ENCODE results near the gene IL19.
"Not testable (repeated sequence)": the region's sequence is repeated elsewhere in the genome, so short reads cannot be mapped to it uniquely, and the experiment has no call there.

The IL19 gene

DNA sequence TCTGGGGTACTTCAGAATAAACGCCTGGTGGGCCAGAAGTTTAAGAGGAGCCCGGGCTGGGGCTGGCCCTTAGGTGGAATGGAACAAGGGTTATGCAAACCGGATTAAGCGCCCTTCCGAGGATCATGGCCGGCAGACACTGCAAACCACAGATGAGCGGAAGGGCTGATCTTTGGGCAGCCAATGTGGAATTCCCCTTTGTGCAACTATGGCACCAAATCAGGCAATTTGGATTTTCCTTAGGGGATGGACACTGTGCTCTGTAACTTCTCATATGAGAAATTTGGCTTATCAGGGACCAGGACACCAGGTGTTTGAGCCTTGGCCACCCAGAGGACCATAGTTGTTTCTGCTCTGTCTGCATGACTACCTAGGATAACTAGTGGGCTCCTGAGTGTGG is 7.5 kb downstream of the IL19 start:
- no peak for FAIRE-seq

DNA sequence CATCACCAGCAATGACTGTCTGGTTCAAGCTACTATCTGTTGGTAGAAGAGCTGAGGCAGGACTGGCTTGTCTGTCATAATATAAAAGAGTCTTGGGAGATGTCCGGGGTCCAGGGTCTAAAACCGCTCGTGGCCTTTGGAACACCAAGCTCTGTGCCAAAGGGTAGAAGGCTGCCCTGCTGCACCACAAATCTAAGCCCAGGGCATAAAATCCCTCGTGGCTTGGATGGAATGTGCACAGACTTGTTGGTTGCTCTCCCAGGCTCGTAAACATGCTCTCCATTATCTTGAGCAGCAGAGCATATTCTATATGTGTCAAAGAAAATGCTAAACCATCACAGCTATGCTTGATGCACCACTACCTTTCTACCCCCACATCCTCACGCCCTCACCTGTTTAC is 8.3 kb downstream of the IL19 start:
- FAIRE-seq, result not testable (repeated sequence)

DNA sequence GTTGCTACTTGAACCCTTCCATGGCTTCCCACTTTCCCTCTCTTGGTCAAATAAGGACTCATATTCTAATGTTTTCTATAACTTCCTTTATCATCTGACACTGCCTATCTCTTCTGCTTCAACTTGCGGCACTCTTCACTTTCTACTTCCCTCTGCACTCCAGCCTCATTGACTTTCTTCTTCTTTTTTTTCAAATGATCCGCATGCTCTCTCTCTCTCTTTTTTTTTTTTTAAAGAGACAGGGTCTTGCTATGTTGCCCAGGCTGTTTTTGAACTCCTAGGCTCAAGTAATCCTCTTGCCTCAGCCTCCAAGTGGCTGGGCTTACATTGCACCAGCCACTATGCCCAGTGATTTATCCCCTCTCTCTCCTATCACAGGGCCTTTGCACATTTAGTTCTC is 9.1 kb downstream of the IL19 start:
- no peak for FAIRE-seq

DNA sequence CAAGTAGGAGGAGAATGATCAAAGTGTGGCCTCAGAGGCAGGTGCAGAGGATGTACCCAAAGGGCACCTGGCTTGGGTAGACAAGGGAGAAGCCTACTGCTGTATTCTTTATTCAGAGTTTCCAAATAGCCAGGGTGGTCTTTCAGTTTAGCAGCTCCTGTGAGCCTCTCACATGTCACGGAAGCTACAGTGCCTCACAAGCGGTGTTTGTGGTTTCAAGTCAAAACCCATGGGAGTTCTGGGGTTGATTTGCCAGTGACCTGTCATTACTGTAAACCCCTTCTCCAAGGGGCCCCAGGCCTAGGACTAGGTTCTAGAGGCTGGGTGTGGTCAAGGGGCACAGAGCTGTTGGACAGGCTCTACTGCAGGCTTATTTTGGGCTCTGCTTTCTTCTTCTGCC is 11.9 kb downstream of the IL19 start:
- no peak for FAIRE-seq

DNA sequence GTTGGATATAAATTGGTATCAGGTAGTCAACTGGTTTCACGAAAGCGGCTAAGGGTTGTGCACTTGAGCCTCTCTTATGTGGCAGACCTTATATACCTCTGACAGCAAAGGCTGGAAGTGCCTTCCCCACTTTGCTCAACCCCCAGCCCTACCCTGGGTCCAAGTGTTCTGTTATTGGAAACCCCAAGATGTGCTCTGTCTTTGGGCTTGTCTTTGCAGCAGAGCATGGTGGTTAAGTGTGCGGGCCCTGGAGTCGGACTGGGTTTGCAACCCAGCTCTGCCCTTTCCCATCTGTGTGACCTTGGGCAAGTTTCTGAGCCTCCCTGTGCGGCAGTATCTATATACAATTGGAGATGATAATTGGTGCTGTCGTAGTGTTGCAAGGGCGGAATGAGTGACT is 12.9 kb downstream of the IL19 start:
- FAIRE-seq, result no peak

DNA sequence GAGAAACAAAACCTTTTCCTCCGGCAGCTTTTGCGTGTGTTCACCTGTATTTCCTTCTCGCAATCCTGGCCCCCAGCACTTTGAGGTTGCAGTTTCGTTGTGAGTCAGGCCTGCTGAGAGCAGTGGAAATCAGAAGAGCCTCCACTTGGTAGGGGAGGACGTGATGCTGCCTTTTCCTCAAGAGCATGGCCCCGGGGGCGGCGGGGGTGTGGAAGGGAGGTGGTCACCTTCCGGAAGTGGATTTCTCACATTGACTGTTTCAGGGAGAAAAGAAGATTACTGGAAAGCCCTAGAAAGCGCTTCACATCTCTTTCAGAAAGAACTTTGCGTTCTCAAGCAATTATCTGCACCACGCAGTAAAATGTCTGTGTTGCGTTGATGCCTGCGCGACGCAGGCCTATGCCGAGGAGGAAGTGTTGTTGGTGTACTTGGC is 13.9 kb downstream of the IL19 start:
- no peak for FAIRE-seq

DNA sequence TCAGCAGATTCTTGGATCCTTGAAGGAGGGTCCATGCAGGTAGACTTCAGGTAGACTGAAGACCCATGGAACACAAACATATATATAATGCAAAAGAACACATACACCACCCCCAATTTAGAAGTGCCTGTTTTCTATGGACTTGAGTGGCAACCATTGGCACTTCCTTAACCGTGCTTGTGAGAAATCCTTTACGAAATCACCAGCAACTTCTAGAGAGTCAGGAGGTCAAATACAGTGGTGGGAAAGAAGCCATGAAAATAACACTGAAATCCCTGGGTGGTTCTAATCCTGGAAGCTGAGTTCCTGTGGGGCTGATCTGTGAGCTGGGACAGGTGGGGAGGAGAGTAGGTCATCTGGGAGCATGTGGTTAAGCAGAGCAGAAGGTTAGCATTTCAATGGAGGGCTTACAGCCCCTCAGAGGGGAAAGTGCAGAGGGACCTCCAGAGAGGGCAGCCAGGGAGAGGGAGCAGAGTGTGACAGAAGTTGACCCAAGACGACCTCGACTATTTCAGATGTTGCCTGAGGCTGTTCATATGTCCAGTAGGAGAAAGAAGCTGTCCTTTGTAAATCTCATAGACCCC is 14.7 kb downstream of the IL19 start:
- FAIRE-seq, result no peak

DNA sequence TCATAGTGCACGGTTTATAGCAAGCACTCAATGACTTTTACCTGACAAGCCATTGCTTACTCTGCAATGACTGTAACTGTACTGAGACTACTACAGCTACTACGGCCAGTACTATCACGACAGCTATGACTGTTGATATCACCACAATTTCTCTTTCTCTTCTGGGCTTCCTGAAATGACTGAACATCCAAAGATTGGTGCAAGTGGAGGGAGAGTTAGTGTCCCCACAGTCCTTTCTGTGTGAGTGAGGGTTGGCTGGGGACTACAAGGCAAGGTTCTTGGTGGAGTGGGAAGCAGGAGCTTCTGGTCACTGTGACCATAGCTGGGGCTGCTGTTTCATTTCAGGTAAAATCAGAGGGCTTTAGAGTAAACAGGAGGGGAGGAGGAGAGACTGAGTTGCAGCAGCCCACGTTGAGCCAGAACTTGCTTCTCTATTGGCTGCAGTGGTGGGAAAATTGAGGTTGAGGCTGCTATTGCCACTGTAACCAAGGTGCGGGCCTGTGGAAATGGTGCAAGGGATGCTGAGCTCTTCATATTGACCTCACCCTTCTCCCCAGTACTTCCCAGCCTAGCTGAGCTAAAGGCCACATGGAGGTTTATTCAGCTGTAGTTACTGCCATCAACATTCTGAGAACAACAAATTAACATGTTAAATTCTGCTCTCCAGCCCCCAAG is 15.8 kb downstream of the IL19 start:
- FAIRE-seq, result no peak

DNA sequence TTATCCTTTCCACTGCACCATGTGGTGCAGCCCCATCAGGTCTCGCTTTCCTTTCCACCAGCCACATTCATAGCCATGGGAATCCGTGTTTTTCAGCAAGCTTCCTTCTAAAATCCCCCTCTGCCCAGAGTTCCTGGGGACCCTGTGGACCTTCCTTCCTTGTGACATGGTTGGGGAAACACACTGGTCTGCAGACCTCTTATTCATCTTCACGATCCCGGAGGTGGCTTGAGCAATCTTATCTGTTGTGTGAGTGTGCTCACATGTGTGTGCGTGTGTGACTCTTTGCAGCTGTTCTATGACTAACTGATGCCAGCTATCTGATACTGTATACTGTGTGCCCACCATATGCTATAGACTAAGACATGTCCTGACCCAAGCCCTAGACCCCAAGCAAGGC is 17.3 kb downstream of the IL19 start:
- no peak for FAIRE-seq

DNA sequence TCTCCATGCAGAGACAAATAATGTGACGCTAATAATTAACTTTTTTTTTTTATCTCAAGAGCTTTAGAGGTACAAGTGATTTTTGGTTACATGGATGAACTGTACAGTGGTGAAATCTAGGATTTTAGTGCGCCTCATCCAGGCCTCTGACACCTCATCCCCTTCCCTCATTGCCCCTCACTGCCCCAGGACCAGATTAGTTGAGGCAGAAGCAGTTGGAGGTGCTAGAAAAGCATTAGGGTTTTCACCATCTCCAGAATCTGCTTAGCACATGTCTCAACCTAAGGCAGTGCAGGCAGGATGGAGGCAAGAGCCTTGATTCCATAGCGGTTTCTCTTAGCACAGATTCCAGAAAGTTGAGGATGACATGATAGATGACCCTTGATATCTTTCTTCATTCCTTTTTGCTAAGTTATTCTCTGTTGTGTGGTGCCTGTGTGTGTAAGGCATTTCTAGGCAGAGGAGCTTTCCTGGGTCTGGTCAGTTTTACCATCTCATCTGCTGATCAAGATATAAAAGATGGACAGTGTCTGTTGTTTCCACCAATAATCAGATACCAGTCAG is 18.0 kb downstream of the IL19 start:
- no peak for FAIRE-seq

DNA sequence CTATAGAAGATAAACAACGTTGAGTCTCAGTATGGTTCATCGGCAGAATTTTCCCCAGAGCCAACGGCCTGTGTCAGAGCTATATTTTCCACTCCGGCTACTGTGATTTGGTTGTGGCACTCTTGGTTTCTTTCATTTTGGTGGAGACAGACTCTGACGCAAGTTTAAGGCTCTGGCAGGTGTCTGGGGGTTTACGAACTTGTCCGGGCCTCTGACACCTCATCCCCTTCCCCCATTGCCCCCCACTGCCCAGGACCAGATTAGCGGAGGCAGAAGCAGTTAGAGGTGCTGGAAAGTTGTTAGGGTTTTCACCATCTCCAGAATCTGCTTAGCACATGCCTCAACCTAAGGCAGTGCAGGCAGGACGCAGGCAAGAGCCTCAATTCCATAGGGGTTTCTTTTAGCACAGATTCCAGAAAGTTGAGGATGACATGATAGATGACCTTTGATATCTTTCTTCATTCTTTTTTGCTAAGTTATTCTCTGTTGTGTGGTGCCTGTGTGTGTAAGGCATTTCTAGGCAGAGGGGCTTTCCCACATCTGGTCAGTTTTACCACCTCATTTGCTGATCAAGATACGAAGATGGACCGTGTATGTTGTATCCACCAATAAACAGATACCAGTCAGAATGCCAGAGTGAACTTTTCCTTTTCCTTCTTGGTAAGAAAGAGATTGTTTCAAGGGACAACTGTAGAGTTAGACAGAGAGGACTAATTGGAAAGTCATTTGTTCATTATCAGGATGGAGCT is 20.1 kb downstream of the IL19 start:
- FAIRE-seq, result no peak

DNA sequence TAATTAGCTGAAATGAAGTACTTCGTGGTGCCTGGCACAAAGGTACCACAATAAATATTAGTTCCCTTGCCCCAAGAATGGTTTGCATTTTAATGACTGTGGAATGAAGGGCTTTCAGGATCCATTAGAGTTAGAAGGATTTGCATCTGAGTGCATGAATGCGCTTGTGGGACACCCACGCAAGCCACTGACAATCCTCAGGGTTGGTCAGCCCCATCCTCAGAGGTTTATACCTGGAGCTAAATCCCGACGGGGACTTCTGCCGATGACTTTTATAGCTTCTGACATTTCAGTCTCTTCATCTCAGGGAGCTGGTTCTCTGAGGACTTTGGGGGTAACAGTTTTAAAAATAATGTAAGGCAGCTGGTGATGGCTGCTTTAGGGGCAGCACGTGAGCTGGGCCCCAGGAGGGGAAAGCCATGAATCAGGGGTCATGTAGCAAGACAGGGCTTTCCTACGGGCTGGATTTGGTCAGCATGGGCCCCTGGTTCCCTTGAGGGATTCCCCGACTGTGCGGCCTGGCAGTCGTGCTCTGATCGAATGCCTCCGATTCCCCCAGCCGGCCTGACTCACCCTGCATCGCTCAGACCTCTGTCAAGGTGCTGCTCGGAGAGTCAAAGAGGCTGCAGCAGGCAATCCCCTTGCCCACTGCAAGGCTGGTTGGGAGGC is 22.5 kb downstream of the IL19 start:
- FAIRE-seq, result no peak

DNA sequence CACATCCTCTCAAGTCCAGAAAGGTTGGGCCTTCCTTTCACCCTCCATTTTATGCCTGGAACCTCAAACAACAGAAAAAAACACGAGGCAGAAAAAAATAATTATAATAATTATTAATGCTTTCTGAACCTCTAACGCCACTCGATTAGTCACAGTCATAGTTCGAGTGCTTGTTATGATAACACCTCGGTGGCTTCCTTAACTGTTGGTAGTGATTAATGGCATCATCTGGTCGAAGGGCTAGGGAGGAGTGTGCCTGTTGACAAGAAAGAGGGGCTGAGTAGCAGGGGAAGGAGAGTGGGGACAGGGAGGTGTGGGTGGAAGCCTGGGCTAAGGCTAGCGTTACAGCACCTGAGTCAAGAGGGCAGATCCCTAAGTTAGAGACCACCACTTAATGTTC is 23.0 kb downstream of the IL19 start:
- FAIRE-seq, result no peak

DNA sequence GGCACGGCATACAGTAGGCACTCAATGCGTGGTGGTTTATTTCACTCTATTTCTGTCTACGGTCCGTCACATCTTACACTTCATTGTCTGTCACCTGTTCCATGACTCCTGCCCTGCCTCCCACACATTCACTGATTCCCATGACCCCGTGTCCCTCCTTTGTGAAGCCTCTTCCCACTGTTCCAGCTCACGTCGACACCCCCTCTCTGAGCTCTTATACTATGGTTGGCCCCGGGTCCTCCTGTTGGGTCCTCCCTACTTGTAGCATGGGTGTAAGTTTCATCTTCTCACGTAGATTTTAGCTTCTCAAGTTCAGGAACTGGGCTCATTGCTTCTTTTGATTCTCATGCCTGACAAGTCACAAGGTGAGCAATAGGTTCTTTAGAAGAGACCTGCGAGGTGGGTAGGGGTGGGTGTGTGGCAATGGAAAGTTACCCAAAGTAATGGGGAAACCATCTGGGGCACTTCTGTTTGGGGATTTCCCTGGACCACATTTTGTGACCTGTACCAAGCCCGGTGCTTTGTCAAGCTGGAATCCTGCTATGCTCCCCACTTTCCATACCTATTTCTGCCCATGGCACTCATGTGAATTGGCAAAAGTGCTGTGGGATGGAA is 23.8 kb downstream of the IL19 start:
- FAIRE-seq, result no peak

DNA sequence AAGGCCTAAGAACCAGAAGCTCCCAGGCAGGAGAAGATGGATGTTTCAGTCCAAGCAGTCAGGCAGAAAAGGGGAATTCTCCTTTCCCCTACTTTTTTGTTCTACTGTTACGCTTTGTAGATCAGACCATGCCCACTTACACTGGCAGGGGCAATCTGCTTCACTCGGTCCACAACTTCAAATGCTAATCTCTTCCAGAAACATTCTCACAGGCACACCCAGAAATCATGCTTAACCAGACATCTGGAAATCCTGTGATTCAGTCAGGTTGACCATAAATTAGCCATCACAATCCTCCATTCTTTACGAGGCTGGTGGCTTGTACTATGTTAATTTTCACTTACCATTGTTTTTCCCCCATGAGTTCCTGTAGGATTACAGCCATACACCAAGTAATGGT is 25.5 kb downstream of the IL19 start:
- FAIRE-seq, result no peak

DNA sequence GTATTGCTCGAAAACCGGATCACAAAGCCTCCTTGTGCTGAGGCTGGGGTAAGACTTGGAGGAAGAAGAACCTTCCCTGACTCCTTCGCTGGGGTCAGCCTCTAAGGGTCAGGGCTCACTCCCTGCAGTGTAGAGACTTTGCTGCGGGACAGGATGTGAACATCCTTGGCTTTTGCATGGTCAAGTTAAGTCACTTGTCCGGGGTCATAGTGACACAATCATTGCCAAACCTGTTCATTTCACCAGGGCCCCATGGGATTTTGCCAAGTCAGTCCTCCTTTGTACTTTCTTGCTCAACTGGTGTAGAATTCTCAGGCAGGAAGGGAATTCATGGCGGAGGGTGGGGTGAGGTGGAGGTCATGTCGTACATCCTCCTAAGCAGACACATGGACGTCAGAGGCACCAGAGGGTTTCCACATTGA is 26.4 kb downstream of the IL19 start:
- no peak for FAIRE-seq

DNA sequence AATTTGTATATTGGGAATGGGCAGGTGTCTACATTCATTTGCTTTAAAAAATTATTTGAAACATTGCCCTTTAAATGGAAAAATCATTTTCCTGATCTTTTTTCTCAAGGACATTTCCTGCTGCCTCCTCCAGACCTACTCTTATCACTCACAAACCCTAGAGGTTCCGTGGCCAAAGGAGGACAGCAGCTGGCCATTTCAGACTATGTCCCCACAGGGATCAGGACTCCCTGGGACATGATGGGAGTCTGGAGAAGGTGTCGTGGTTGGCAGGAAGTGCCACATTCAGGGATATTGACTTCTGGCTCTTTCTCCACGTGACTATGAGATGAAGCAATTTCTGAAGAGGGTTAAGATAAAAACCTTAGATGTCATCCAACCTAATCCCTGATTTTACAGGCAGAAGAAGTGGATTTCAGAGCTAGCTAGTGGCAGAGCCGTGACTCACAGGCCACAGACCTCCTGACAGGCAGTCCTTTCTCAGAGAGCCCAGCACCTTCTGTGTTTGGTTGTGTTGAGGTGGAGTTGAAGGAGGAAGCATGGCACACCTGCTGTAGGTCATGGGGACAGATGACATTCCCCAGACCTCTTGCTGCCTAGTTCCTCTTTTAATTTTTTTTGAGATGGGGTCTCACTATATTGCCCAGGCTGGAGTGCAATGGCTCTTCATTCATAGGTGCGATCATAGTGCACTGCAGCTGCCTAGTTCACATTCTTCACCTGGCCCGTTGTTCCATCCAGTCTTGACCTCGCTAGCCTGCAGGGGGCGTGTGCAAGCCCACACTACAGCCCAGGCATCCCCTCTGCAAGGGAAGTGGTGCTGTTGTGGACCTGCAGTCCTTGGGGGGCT is 27.2 kb downstream of the IL19 start:
- FAIRE-seq, result no peak

DNA sequence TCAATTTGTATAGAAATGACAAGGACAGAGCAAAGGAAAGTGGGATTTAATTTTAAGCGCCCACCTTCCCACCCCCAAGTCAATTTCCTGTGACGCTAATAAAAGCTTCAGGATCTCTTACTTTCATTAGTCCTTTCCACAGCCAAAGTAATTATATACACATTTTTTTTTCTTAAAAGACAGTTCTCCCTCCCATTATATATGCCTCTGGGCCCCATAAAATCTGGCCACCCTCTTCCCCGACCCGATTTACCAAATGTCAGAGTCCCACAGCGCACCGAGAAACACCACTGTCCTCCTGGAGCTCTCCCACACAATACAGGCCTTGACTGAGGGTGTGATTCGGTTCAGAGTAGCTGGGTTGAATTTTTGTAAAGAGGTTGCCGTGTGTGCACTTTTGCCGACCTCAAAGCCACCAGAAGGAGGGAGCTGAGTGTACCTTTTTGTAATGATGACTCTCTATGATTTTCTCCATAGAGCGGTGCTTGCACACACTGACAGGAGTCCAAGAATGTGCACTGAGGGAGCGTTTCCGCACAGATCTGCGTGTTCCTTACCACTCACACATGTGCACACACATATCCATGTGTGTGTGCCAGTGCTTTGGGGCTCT is 27.9 kb downstream of the IL19 start:
- no peak for FAIRE-seq

DNA sequence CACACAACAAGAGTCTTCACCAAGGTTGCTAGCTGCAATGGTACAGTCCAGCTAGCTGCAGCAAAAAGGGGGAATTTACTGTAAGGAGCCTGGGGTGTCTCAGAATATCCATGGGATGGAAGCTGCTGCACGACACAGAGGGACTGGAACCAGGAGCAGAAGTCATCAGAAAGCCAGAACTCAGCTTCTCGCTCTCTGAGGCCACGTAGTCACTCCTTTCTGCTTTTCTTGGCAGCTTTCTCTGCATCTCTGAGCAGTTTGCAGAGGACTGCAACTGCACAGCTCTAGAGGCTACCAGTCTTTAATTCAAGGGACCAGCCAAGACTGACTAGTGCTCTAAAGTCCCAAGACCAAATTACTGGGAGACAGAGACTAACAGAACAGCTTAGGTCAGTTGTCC is 28.7 kb downstream of the IL19 start:
- FAIRE-seq, result no peak

DNA sequence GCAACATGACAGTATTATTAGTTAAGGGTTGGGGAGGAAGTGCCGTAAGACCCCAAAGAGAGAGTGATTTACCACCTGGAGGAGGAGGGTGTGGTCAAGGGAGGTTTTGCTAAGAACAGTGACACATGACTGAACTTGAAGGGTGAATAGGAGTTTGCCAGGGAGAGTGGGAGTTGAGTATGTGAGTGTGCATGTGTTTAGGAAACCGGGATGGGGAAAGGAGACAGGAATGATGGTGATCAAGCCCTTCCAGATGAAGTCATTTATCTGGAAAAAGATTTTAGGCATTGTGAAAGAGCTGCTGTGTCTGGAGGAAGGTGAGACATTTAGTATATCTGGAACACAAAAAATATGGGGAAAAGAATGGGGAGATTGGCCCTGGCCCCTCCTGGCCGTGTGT is 29.8 kb downstream of the IL19 start:
- FAIRE-seq, result no peak

DNA sequence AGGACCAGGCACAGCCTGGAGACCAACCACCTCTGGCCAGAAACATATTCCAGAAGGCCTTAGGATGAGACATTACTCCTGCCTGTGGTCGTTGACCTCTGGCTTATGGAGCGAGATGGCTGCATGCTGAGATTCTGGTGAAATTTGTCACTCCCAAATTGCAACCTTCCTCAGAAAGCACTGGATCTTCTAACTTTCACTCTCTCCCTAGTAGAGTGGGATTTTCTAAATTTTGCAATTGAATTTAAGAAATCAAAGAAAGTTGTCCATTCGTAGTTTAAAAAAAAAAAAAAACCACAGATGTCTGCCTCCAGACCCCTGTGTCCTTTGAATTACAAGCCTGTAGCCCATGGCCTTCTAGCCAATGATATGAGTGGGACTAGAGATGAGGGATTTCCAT is 30.3 kb downstream of the IL19 start:
- FAIRE-seq, result no peak

DNA sequence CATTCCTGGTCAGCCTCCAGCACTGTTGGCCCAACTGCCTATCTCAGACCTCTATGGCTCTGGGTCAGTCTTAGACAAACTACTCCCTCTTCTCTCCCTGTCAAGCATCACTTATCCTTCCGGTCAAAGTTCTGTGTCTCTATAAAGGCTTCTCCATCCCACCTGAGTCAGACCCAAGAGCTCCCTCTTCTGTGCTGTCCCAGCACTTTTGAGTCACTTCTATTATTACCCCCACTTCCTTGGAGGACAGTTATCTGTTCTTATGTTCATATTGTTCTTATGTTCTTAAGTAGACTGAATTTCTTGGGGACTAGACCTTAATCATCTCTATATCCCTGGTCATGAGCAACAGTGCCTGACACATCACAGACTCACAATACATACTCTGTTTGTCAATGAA is 30.9 kb downstream of the IL19 start:
- no peak for FAIRE-seq

Measured in G401.6 (cell line).